HG02588 (cell line): ENCODE results near the gene MED12L.

Source experiments
- ATAC-seq: cut with Tn5 transposase; IDR thresholded peaks from one replicate; pipeline ENCODE4 v1.9.1; 2021; ENCODE audit warnings: mild to moderate bottlenecking, moderate library complexity; ENCODE audit not compliant: unreplicated experiment

The MED12L gene

DNA sequence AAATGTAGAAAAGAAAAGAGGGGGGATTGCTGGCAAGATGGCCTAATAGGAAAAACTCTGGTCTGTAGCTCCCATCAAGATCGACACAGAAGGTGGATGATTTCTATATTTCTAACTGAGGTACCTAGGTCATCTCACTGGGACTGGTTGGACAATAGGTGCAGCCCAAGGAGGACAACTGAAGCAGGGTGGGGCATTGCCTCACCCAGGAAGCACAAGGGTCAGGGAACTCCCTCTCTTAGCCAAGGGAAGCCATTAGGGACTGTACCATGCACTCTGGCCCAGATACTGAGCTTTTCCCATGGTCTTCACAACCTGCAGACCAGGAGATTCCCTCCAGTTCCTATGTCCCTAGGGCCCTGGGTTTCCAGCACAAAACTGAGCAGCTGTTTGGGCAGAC lies 398.0 kb downstream of the MED12L start:
- ATAC-seq: no peak

DNA sequence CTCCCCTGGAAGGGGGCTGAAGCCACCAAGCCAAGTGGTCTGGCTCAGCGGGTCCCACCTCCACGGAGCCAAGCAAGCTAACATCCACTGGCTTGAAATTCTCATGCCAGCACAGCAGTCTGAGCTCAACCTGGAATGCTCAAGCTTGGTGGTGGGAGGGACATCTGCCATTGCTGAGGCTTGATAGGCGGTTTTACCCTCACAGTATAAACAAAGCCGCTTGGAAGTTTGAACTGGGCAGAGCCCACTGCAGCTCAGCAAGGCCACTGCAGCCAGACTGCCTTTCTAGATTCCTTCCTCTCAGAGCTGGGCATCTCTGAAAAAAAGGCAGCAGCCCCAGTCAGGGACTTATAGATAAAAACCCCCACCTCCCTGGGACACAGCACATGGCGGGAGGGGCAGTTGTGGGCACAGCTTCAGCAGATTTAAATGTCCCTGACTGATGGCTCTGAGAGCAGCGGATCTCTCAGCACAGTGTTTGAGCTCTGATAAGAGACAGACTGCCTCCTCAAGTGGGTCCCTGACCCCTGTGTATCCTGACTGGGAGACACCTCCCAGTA lies 398.6 kb downstream of the MED12L start:
- ATAC-seq: no peak
